HG03097 (cell line): ENCODE data around the gene GABRG3.

Experiments
- ATAC-seq: cut with Tn5 transposase; IDR thresholded peaks from one replicate; pipeline ENCODE4 v1.9.1; 2021; ENCODE audit not compliant: unreplicated experiment, low FRiP score

Gene GABRG3

DNA sequence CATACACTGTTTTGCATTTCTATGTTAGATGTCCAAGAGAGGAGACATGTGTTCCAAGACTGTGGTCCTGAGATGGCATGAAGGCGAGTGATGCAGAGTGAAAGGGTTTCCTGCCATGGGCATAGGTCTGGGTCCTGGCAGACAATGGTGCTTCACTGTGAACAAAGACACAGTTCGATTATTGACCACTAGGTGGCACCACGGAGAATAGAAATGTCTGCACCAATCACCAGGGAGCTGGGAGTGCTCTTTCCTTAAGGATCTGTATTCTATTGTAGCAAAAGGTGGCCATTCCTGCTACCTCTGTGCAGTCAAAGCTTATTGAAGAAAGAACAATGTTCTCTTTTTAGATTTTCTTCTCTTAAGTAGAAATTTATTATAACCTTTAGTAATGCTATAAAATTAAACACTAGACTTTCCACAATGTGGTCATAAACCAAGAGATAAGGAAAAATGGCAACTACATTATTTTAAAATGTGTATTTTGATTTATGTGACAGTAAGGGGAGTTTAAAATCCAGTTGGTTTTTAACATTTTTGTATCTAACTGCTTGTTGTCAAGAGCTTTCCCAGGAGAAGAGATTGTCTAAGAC is 88.7 kb downstream of the GABRG3 start:
- ATAC-seq: no peak

DNA sequence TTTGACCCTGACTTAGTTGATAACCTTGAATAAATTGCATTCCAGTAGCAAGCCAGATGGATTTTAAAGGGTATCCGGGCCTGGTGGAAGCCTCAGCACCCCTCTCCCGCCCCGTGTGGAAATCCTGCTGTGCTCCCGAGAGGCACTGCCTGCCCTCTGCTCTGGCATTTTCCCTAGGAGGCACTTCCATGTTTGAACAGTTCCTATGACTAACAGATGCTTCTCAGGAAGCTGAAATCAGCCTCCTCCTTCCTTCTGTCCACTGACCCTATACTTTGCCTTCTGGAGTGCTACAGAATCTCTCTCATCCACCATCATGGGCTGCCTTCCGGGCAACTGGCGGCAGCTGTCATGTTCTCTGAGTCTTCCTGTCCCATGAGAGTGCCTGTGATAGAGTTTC is 90.8 kb downstream of the GABRG3 start:
- no peak for ATAC-seq

DNA sequence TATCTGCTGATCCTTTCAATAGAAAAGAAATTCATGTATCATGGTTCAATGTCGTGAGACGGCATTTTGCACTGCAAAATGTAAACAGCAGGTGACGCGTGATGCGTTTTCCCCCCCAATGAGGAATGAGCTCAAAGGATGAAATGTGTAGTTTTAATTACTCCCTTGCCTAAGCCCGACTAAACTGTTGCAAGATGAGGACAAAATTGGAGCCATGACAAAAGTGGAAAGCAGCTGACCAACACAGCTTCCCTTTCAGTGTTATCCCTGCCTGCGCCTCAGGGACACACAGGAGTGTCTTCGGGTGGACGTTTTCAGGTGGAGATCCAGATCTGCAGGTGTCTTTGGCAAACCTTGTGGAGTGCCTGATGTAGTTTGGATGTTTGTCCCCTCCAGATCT is 92.0 kb downstream of the GABRG3 start:
- no peak for ATAC-seq

DNA sequence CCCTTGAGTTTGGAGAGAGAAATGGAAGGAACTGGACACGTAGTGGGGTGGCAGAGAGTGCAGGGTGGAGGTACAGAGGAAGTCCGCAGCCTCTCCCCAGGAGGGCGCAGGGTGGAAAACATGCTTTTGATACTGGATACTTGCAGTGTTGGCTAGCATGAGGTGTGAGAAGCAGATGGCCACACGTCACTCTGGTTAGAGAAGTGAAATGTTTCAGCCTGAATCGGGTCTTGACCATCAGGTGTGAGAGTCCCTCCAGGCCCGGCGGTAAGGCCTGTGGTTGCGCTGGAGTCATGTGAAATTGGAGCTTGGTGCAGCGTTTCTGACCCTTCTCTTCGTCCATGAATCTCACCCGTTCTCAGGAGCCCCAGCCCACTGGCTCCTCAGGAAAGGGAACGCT is 93.1 kb downstream of the GABRG3 start:
- no peak for ATAC-seq

DNA sequence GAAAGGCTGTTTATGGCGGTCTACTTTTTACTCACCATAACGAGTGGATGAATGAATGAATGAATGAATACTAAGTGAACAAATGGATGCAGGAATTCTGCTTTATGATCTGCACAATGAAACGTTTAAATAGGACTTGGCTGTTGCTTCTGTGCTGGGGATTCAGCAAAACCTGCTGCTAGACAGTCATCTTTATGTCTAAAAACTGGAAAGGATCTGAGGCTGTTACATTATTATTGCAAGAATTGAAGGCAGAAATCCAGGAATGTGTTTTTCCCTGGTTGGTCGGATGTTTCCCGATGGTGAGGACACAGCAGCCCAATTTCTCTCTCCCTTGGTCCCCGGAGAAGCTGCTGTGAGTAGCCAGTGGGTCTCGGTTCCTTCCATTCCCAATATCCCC is 94.2 kb downstream of the GABRG3 start:
- ATAC-seq: no peak

DNA sequence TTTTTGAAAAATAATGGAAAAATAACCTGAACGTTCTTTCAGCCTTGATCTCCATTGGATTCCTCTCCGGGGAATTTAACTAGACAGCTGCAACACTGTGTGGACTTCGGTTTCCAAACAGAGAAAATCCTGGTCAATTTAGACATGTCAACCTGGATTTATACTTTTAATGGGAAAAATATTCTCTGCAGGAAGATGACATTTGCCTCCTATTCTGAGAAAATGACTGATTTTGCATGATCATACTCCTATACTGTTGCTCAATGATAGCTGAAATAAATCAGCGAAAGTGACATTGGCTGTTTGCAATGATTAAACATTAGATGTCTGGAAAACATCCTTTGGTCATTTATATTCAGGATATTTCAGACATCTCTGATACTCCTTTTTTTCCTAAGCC is 94.8 kb downstream of the GABRG3 start:
- ATAC-seq: no peak

DNA sequence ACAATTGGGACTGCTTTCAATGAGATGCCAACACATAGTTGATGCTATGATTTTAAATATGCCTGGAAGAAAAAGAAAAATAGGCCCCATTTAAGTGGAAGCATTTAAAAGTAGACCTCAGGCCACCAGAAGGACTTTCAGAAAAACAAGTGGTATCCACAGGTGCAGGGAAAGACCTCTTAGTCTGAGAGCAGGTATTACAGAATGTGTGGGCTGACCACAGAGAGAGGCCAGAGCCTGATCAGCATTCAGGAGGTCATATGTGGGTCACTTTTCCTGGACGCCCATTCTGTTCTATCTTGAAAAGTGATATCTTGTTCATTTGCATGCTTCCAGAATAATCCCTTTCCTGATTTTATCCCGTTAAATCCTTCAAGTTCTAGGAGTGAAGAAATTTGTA is 95.5 kb downstream of the GABRG3 start:
- ATAC-seq: no peak

DNA sequence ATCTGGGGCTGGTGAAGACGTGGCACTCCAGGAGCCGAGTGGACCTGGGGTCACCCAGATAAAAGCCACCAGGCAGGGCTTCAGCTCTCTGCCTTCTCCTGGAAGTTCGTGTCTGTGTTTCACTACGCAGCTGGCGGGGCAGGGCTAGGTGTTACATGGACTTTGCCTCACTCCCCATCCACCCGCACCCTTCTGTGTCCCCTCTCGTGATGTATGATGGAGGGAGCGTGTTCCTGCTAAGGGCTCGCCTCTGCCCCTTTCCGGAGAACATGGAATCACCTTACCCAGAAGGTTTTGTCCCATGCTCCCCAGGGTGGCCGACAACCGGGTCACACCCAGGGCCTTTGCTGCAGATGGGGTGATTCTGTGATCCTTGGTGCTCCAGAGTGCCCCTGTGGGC is 96.2 kb downstream of the GABRG3 start:
- ATAC-seq: no peak

DNA sequence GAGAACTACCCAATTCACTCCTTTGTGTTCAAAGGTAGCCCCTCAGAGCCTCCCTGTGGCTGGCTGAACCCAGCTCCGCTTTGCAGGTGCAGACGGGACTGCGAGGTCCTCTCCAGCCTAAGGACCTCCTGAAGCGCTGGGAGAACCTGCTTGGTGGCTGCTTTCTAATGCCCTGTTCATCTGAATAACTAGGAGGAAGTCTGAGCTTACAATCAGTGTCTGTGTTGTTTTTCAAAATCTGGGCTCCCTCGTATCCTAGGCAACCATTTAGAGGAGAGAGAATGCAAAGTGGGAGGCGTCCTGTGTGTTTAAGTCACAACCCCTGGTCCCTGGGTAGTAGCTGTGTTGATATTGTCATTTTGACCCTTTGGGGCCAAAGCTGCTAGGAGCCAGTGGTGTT is 99.9 kb downstream of the GABRG3 start:
- ATAC-seq: no peak

DNA sequence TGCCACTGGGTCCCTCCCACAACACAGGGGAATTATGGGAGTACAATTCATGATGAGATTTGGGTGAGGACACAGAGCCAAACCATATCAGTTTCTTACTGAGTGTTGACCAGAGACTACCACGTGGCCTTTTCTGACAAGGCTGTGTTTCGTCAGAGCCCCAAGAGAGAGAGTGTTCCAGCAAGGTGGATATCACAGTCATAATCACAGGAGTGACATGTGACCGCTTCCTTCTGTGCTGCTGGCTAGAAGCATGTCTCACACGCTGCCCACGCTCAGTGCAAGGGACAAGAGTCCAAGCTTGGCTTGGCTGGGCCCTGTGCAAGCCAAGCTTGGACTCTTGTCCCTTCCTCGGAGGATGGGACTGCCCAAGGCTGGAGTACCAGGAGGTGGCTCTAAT is 103.2 kb downstream of the GABRG3 start:
- ATAC-seq: no peak

DNA sequence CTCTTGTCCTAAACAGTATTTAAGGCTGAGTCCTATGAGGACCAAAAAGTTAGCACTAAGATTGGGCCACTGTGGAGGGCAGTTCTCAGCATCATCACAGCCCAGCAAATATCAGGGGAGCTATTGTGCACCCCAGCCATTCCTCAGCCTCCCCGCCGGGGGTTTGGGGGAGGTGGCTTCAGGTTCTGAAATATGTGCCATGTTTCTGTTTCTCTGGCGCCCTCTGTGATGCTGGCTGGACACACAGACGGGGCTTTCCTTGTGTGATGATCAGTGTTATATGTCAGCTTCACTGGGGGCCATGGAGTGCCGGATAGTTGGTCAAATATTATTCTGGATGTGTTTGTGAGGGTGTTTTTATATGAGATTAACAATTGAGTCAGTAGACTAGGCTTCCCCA is 106.8 kb downstream of the GABRG3 start:
- no peak for ATAC-seq

DNA sequence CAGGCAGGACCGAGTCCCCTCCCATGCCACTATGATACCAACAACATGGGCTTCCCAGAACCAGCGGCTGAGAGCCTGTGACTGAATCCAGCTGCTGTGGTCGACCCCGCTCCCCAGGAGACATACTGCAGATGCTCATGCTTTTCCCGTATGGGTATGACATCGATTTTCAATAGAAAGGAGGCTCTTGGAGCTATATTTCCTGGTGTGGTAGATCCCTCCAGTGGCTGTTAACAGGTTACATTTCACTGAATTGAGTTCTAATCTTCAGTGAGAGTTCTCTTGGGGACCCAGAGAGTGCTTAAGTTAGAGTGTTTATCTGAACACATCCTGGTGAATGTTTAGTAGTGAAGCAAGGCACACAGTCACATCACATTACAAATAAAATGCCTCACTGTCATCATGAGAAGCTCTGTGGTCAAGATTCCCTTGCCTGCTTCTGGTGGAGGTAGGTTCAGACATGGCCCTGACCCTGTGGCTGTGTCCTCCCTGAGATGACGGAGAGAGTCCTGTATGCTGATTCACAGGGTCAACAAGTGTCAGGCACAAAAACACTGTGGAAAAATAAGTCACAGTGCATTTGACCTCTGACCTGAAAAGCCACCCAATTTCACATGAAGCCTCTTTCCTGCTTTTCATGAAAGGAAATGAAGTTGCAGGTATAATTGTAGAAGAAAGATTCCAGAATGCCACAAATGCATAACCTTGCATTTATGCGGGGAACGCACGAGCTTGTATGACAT is 110.9 kb downstream of the GABRG3 start:
- no peak for ATAC-seq

DNA sequence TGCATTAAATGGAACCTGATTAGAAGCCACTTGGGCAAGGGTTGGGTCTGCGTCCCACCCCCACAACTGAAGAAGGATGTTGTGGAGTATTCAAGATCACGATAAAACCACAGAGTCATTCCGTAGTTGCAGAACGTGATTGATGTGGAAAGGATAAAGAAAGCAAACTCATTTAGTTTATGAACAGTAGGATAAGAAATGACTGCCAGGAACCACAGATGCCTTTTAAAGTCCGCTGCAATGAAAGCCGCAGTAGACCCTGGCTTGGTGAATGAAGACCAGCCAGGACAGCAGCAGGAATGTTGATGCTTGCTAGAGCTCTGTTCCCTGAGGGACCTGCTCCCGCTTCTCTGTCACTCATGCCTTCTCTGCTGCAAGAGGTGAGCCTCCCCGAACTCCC is 111.5 kb downstream of the GABRG3 start:
- ATAC-seq: no peak

DNA sequence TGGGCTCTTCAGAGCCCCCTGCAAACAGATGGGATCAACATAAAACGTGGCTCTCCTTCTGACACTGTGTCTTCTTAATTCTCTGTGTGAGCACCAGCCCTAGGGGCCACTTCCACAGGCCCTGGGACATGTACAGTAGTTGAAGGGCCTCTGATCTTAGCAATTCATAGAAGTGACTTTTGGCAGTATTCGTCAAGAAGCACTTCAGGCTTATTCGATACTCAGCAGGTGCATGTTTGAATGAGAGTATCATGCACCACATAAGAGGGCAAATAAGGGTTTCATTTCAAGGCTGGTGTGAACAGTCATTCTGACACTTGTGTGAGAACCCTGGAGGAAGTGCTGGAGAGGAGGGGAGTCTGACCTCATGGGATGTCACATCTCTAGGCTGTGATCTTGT is 113.9 kb downstream of the GABRG3 start:
- ATAC-seq: no peak

DNA sequence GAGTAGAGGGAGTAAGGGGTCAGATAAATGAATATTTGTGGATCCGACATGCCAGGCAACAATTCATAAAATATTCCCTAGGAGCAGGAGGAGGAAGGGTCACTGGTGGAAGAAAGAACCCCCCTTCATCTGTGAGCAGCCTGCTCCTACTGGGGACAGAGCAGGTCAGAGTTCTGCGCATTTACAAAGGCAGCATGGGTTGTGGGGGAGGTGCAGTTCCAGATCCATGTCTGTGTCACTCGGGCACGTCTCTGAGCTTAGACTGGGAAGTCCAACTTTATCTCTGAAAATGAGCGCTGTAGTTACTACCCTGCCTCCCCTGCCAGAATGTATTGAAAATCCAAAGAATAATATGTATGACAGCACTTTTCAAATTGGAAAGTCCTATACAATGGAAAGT is 115.2 kb downstream of the GABRG3 start:
- ATAC-seq: no peak

DNA sequence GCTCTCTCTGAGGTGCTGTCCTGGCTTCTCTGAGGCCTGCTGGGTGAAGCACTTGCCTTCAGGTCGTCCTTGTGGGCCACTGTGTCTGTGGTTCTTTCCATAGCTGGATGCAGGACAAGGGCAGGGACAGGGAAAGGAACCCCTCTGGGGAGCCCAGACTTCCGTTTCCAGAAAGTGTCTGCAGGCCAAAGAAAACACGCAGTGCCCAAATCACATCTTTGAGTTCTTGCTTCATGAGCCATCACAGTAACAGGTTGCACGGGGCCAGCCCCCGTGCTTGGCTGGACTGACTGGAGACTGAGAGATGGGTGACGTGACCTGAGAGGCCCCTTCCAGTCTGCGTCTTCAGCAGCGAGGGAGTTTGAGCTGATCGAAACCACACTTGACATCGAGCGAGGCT is 115.8 kb downstream of the GABRG3 start:
- no peak for ATAC-seq

DNA sequence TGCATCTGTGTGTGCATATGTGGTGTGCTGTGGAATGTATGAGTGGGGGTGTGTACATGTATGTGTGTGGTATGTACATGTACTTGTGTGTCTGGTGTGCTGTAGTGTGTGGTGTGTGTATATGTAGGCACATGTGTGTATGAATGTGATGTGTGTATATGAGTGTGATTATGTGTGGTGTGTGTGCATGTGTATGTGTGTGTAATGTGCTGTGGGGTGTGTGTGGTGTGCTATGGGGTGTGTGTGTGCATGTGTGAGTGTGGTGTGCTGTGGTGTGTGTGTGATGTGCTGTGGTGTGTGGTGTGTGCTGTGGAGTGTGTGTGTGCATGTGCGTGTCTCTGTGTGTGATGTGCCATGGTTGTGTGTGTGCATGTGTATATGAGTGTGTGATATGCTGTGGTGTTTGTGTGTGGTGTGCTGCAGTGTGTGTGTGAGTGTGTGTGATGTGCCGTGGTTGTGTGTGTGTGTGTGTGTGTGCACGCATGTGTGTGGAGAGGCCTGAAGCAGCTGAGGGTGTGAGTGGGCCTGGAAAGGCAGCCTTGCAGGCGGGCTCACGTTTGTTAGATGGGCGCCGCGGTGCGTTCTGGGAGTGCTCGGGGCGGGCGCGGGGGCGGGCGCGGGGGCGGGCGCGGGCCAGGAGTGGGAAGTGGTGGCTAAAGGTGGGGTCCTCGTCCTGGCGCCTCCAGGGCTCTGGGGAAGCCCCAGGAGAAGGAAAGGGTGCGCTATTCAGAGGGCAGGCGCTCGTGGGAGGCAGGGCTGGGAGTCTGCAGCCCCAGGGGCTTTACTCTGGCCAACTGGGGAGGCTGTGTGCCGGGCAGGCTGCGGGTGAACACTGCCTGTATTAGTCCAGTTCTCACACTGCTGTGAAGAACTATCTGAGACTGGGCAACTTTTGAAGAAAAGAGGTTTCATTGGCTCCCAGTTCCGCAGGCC is 116.9 kb downstream of the GABRG3 start:
- ATAC-seq: no peak

DNA sequence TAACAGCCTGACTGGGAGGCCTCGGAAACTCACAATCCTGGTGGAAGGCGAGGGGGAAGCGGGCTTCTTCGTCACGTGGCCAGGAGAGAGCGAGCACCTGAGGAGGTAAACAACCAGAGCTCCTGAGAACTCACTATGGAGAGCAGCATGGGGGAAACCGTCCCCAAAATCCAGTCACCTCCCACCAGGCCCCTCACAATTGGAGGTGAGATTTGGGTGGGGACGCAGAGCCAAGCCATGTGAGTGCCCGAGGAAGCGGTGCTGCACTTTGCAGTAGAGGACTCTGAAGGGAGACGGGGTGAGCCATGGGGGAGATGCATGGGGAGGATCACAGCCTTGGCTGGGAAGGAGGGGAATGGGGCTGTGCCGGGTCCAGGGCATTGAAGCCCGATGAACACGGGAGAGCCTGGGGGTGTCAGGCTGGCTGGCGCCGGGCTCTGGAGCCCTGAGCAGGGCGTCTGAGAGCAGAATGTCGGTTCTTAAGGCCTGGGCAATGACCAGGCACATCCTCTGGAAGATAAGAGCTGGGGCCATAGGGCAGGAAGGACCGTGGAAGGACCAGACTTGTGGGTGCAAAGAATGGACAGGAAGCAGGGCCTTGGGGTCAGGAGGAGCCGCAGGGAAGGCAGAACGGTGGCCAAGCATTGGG is 117.7 kb downstream of the GABRG3 start:
- ATAC-seq: no peak

DNA sequence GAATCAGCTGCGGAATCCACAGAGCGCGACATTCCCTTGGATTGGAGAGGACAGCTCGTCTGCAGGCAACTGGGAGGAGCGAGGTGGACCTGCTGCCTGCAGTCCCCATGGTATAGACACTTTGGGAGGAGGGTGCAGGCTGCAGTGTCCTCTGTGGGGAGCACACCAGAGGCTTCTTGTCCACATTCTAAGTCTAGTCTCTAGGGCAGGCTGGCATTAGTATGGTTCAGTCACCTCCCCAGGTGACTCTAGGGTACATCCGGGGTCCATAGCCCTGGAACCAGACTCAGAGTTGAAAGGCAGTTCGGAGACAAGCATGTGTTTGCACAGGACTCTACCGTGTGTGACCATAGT is 118.2 kb downstream of the GABRG3 start:
- no peak for ATAC-seq

DNA sequence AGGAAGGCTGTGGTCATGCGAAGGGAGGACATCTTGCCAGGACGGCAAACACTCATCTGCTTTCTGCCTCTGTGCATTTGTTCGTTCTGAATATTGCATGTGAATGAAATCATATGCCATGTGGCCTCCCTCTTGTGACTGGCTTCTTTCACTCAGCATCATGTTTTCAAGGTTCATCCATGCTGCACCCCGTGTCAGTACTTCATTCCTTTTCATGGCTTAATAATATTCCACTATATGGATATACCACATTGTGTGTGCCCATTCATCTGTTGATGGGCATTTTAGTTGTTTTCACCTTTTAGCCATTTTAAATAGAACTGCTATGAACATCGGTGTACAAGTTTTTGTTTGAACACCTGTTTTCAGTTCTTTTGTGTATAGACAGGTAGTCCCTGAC is 118.7 kb downstream of the GABRG3 start:
- ATAC-seq: no peak

DNA sequence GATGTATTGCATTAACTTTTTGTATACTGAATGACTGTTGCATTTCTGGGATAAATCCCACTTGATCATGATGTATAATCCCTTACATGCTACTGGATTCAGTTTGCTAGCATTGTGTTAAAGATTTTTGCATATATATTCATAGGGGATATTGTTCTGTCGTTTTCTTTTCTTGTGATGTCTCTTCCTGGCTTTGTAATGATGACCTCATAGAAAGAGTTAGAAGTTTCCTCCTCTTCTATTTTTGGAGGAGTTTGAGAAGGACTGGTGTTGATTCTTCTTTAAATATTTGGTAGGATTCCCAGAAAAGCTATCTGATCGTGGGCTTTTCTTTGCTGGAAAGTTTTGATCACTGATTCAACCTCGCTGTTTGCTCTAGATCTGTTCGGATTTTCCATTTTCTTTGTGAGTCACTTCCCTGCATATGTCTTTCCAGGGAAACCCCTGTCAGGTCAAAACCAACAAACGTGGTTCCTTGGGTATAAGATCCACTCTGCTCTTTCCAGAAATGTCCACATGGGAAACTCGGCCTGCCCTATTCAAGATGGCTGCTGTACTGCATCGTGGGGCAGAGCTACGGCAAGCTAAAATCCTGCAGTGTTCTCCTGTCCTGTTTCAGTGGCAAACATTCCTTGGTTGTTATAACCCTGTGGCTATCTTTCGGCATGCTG is 120.4 kb downstream of the GABRG3 start:
- ATAC-seq: no peak
